ENCODE measurements around the gene SP9. TPM values are rescaled to one million over a fixed set of nuclear protein-coding genes. Genes with fewer than 3 reads are reported as not detected.

The SP9 gene
- total and polyA plus RNA-seq, 9 donors, result not detected

GRCh38 chr2:174338147-174338605, 3.4 kb downstream of the SP9 start:
- Histone ChIP-seq H3K4me1 (ENCODE audit: insufficient read depth) (peaks cover 13% of the 10 kb centered on the region), H3K27ac (no peak overlapping the region), H3K4me3 (no peak overlapping the region), H3K27me3 (peaks cover 15% of the 10 kb centered on the region), H3K36me3 (no peaks in the 10 kb centered on the region), H3K9me3 (no peaks in the 10 kb centered on the region)
- TF ChIP-seq EP300 (IDR thresholded peaks at IDR 0.05) (no peak), POLR2A (IDR thresholded peaks at IDR 0.05) (no peak), CTCF (IDR thresholded peaks at IDR 0.05) (no peak)
- 21 to 23% (median 22%) methylated on average over 7 of the region's 7 CpGs for WGBS, 3 donors
- DNase-seq, result no peak
- intact Hi-C loops (cut with DNase I), result loop anchor here in 1 of 4 donors (10.0 kb wide), 1 partner anchor 1767 kb away; the partner anchor contains the start of gene HOXD11

- Histone ChIP-seq H3K4me1 (ENCODE audit: insufficient read depth) (peaks cover 13% of the 10 kb centered on the region), H3K36me3 (no peaks in the 10 kb centered on the region), H3K27ac (no peak overlapping the region), H3K9me3 (no peaks in the 10 kb centered on the region), H3K4me3 (no peak overlapping the region), H3K27me3 (peaks cover 15% of the 10 kb centered on the region)
- TF ChIP-seq CTCF (IDR thresholded peaks at IDR 0.05) (no peak), POLR2A (IDR thresholded peaks at IDR 0.05) (no peak), EP300 (IDR thresholded peaks at IDR 0.05) (no peak)
- no peak for DNase-seq
- 15 to 21% (median 20%) methylated on average over 17 of the region's 17 CpGs for WGBS, 3 donors
- intact Hi-C loops (cut with DNase I), result loop anchor here in 1 of 4 donors (10.0 kb wide), 1 partner anchor 1766 kb away; the partner anchor contains the start of gene HOXD11
Observed at GRCh38 chr2:174338671-174339560, 4.2 kb downstream of the SP9 start.

- DNase-seq, result no peak
- no peaks in the 10 kb centered on the region for H3K9me3 ChIP-seq
- intact Hi-C loops (cut with DNase I), result loop anchor here in 3 of 4 donors (2.0 to 10.0 kb wide), 4 partner anchors 932 to 1765 kb away; partner anchors contain the start of gene HOXD11 (in 1 of the 3)
- H3K4me1 ChIP-seq (ENCODE audit: insufficient read depth), result peaks cover 13% of the 10 kb centered on the region
- TF ChIP-seq EP300 (IDR thresholded peaks at IDR 0.05) (no peak), CTCF (IDR thresholded peaks at IDR 0.05) (no peak), POLR2A (IDR thresholded peaks at IDR 0.05) (no peak)
- peaks cover 15% of the 10 kb centered on the region for H3K27me3 ChIP-seq
- no peaks in the 10 kb centered on the region for H3K36me3 ChIP-seq
- H3K4me3 ChIP-seq, result no peak overlapping the region
- 12 to 15% (median 14%) methylated on average over 32 to 37 of the region's 37 CpGs for WGBS, 3 donors
- no peak overlapping the region for H3K27ac ChIP-seq
Observed at GRCh38 chr2:174339561-174340399, 5.0 kb downstream of the SP9 start.

Data from ovary (tissue), 9 donors.